Endodermal cell (in vitro differentiated cells): Measurements from ENCODE around the gene DAPK2. TPM values are rescaled to one million over a fixed set of nuclear protein-coding genes. Genes with fewer than 3 reads are reported as not detected.
"Not testable (repeated sequence)": the region's sequence is repeated elsewhere in the genome, so short reads cannot be mapped to it uniquely, and the experiment has no call there.

Experiments used
- DNase-seq: peaks from one replicate; pipeline ENCODE4 v3.0.0-alpha.2; 2017
- H3K27ac ChIP-seq: 2 replicates; pipeline ENCODE4 v1.5.1; 2013; ENCODE audit warnings: mild to moderate bottlenecking, low read depth, low read length, moderate library complexity
- H3K27me3 ChIP-seq: 2 replicates; pipeline ENCODE4 v1.6.1; 2013; ENCODE audit warnings: mild to moderate bottlenecking, low read length, moderate library complexity; ENCODE audit not compliant: insufficient read depth, control insufficient read depth, poor library complexity, severe bottlenecking
- H3K36me3 ChIP-seq: 2 replicates; pipeline ENCODE4 v1.7.0; 2013; ENCODE audit warnings: mild to moderate bottlenecking, low read length, moderate library complexity; ENCODE audit not compliant: control insufficient read depth, insufficient read depth
- H3K4me1 ChIP-seq: one replicate; pipeline ENCODE4 v1.7.0; 2013; ENCODE audit warnings: low read length; ENCODE audit not compliant: control insufficient read depth, insufficient read depth
- H3K4me3 ChIP-seq: 2 replicates; pipeline ENCODE4 v1.5.1; 2013; ENCODE audit warnings: mild to moderate bottlenecking, low read length, moderate library complexity
- H3K9ac ChIP-seq: 2 replicates; pipeline ENCODE4 v1.6.1; 2013; ENCODE audit warnings: mild to moderate bottlenecking, low read length, moderate library complexity; ENCODE audit not compliant: poor library complexity, severe bottlenecking; ENCODE audit errors: extremely low read depth
- H3K9me3 ChIP-seq: 2 replicates; pipeline ENCODE4 v1.6.1; 2013; ENCODE audit warnings: mild to moderate bottlenecking, low read length, moderate library complexity; ENCODE audit not compliant: control insufficient read depth
- H3K27ac Mint-ChIP-seq: 2 replicates; pipeline ENCODE4 v1.8.0; 2020; ENCODE audit warnings: mixed read lengths
- H3K27me3 Mint-ChIP-seq: 2 replicates; pipeline ENCODE4 v1.8.0; 2021; ENCODE audit warnings: mild to moderate bottlenecking, mixed read lengths; ENCODE audit not compliant: insufficient read depth
- H3K36me3 Mint-ChIP-seq: 2 replicates; pipeline ENCODE4 v1.8.0; 2020; ENCODE audit warnings: low read depth, mixed read lengths
- H3K4me1 Mint-ChIP-seq: 2 replicates; pipeline ENCODE4 v1.8.0; 2020; ENCODE audit warnings: mixed read lengths
- H3K4me3 Mint-ChIP-seq: 2 replicates; pipeline ENCODE4 v1.8.0; 2020; ENCODE audit warnings: mild to moderate bottlenecking, moderate library complexity, mixed read lengths
- H3K9me3 Mint-ChIP-seq: 2 replicates; pipeline ENCODE4 v1.8.0; 2020; ENCODE audit warnings: mild to moderate bottlenecking, mixed read lengths
- WGBS, 2 experiments: methylation state at CpG; one replicate each; pipeline versions ENCODE4 v1.1.5 to v1.1.7; 2013; ENCODE audit warnings: missing lambda C conversion rate in 2 of 2, mixed read lengths in 1 of 2; ENCODE audit not compliant: insufficient coverage in 1 of 2, insufficient read length in 1 of 2; 5-methylcytosine and 5-hydroxymethylcytosine counted together
- total RNA-seq, 2 donors: library from RNA; stranded (reverse); fragmentation: NEBNext Ultra II Directional in 1 of 2; extraction: Animal tissue kit (Norgen Biotek cat#: 25700) in 1 of 2; gene quantifications; 2 replicates in 1 of 2; 3 replicates in 1 of 2; pipeline ENCODE4 v1.2.1, GENCODE V29; 2021
- TF ChIP-seq, protein P1 (sequence below): fragments of 200-600 bp; sonication (generic); conservative IDR thresholded peaks from 2 replicates; pipeline ENCODE4 v1.5.0; 2021; ENCODE audit warnings: antibody characterized with exemption, mild to moderate bottlenecking

Gene DAPK2
- total RNA-seq, 2 donors from 2014 or later, result 2.4 to 2.6 TPM

GRCh38 chr15:63968122-63968524, 78.2 kb downstream of the DAPK2 start:
- Histone ChIP-seq H3K4me1 (peaks cover 18% of the 10 kb centered on the region), H3K36me3 (no peaks in the 10 kb centered on the region), H3K9ac (no peak overlapping the region), H3K9me3 (peaks cover 12% of the 10 kb centered on the region), H3K27me3 (no peaks in the 10 kb centered on the region), H3K27ac (no peak overlapping the region), H3K4me3 (no peak overlapping the region)
- H3K4me3 Mint-ChIP-seq, result no peak overlapping the region
- peaks cover 40% of the 10 kb centered on the region for H3K4me1 Mint-ChIP-seq
- H3K27me3 Mint-ChIP-seq, result no peaks in the 10 kb centered on the region
- peak; percentile 23 for DNase-seq
- TF ChIP-seq, protein P1, sequence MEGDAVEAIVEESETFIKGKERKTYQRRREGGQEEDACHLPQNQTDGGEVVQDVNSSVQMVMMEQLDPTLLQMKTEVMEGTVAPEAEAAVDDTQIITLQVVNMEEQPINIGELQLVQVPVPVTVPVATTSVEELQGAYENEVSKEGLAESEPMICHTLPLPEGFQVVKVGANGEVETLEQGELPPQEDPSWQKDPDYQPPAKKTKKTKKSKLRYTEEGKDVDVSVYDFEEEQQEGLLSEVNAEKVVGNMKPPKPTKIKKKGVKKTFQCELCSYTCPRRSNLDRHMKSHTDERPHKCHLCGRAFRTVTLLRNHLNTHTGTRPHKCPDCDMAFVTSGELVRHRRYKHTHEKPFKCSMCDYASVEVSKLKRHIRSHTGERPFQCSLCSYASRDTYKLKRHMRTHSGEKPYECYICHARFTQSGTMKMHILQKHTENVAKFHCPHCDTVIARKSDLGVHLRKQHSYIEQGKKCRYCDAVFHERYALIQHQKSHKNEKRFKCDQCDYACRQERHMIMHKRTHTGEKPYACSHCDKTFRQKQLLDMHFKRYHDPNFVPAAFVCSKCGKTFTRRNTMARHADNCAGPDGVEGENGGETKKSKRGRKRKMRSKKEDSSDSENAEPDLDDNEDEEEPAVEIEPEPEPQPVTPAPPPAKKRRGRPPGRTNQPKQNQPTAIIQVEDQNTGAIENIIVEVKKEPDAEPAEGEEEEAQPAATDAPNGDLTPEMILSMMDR, result no peak
- 93 to 96% methylated on average over 2 to 4 of the region's 4 CpGs for WGBS, 2 experiments
- no peak overlapping the region for H3K27ac Mint-ChIP-seq
- H3K9me3 Mint-ChIP-seq, result peaks cover 14% of the 10 kb centered on the region
- H3K36me3 Mint-ChIP-seq, result peaks cover 12% of the 10 kb centered on the region

- Histone ChIP-seq H3K4me3 (no peak overlapping the region), H3K27ac (no peak overlapping the region), H3K4me1 (peaks cover 16% of the 10 kb centered on the region), H3K9ac (no peak overlapping the region), H3K9me3 (peaks cover 15% of the 10 kb centered on the region), H3K36me3 (no peaks in the 10 kb centered on the region), H3K27me3 (no peaks in the 10 kb centered on the region)
- TF ChIP-seq, protein P1, result no peak
- peaks cover 34% of the 10 kb centered on the region for H3K4me1 Mint-ChIP-seq
- no peak overlapping the region for H3K4me3 Mint-ChIP-seq
- no peak overlapping the region for H3K27ac Mint-ChIP-seq
- H3K36me3 Mint-ChIP-seq, result peaks cover 12% of the 10 kb centered on the region
- H3K9me3 Mint-ChIP-seq, result peaks cover 19% of the 10 kb centered on the region
- 90 to 96% methylated on average over 4 of the region's 4 CpGs for WGBS, 2 experiments
- DNase-seq, result no peak
- no peaks in the 10 kb centered on the region for H3K27me3 Mint-ChIP-seq
These were observed 78.7 kb downstream of the DAPK2 start for GRCh38 chr15:63967616-63968015.

DNA sequence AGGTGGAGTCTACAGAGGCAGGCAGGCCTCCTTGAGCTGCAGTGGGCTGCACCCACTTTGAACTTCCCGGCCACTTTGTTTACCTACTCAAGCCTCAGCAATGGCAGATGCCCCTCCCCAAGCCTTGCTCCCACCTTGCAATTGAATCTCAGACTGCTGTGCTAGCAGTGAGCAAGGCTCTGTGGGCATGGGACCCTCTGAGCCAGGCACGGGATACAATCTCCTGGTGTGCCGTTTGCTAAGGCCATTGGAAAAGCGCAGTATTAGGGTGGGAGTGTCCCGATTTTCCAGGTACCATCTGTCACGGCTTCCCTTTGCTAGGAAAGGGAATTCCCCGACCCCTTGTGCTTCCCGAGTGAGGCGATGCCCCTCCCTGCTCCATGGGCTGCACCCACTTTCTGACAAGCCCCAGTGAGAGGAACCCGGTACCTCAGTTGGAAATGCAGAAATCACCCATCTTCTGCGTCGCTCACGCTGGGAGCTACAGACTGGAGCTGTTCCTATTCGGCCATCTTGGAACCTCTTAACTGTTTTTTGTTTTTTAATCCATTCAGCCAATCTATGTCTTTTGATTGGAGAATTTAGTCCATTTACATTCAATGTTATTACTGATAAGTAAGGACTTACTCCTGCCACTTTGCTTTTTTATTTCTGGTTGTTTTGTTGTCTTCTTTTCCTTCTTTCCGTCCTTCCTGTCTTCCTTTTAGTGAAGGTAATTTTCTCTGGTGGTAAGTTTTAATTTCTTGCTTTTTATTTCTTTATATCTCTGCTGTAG, 83.2 kb downstream of the DAPK2 start:
- not testable (repeated sequence) for H3K4me3 Mint-ChIP-seq, H3K27ac Mint-ChIP-seq, H3K4me1 Mint-ChIP-seq, H3K36me3 ChIP-seq, H3K4me1 ChIP-seq, H3K9ac ChIP-seq, H3K27me3 Mint-ChIP-seq, H3K4me3 ChIP-seq, H3K27ac ChIP-seq, H3K27me3 ChIP-seq
- H3K9me3 ChIP-seq, result peaks cover 15% of the 10 kb centered on the region
- peaks cover 14% of the 10 kb centered on the region for H3K36me3 Mint-ChIP-seq
- WGBS, 2 experiments, result 93 to 95% methylated on average over 6 to 14 of the region's 15 CpGs
- H3K9me3 Mint-ChIP-seq, result peaks cover 52% of the 10 kb centered on the region
- DNase-seq, result peak; percentile 10
